GM18526 (cell line): ENCODE results near the gene TSPOAP1.

Experiments
- POLR2A ChIP-seq: IDR thresholded peaks from 3 replicates; pipeline ENCODE4 v1.6.1; 2011; ENCODE audit not compliant: insufficient read length; ENCODE audit errors: extremely low read depth

Gene TSPOAP1

GRCh38 chr17:58318627-58319172 lies 9.9 kb downstream of the TSPOAP1 start:
- no peak for TF ChIP-seq POLR2A

- no peak for TF ChIP-seq POLR2A
Measured at GRCh38 chr17:58318065-58318481, 10.5 kb downstream of the TSPOAP1 start.

DNA sequence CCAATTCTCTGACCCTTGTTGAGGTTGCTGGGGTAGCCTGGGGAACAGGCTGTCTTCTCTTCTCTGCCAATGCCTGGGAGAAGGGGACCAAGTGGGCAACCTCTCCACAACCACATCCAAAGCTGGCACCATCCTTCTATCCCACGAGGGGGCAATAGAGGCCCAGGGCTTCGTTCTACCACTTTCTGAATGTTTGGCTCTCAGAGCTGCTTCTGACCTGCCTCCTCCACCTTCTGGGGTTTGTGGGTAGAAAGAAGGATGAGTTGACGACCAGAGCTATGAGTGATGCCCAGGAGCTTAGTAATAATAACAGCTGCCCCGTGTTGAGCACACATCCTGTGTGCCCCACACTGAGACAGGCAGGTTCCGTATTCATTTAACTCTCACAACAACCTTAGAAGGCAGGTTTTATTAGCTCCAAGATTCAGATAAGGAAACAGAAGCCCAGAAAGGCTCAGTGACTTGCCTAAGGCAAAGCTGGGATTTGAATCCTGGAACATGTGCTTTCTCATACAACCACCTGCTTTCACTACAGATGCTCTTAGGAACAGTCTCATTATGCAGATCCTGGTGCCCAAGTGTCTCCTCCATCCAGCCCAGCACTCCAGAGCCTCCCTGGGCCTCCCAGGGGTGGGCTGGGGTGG lies 11.1 kb downstream of the TSPOAP1 start:
- TF ChIP-seq POLR2A, result no peak

DNA sequence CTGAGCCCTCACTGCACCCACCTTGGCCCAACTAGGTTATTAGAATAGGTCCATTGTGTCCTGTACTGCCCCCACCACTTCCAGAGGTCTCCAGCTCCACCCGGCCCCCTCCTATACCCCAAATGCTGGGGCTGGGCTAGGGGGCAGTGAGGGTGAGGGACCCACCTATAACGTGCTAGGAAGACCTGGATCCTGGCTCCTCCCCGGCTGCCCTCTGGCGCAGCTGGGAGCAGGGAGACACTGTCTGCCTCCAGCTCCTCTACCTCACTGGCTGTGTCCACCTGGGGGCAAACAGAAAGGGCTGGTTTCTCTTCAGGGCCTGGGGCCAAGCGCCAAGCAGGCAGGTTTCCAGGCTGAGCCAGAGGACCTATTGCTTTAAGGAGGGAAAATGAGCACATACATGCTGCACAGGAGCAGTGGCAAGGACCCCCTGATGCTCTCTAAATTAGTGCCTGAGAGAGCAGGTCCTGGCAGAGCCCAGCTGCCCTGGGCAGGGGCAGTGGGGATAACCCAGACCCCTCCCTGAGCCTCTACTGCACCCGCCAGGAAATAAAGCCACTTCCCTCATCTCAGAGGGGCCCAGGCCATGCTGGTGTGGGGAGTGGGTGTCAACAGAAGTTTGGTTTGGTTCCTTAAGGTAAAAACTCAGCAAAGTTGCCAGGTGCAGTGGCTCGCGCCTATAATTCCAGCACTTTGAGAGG lies 12.2 kb downstream of the TSPOAP1 start:
- TF ChIP-seq POLR2A, result no peak

- TF ChIP-seq POLR2A, result no peak
Measured at GRCh38 chr17:58315750-58316149, 12.8 kb downstream of the TSPOAP1 start.

GRCh38 chr17:58315281-58315711 lies 13.3 kb downstream of the TSPOAP1 start:
- no peak for TF ChIP-seq POLR2A

- TF ChIP-seq POLR2A, result no peak
Measured at GRCh38 chr17:58314706-58315015, 13.9 kb downstream of the TSPOAP1 start.

- no peak for TF ChIP-seq POLR2A
Measured at GRCh38 chr17:58313815-58314705, 14.5 kb downstream of the TSPOAP1 start.

DNA sequence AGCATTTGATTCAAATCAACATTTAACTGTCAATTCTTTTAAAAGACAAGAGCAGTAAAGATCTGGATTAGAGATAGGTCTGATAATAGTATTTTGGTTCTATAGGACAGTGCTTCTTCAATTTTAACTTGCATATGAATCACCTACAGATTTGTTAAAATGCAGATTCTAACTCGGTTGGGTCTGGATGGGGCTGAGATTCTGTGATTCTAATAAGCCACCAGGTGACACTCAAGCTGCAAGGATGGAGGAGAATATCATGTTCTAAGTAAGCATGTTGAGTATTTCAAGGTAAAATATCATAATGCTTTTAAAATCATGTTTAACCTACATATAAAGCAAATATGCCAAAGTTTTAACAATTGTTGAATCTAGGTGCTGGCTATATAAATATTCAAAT lies 15.8 kb downstream of the TSPOAP1 start:
- TF ChIP-seq POLR2A, result no peak

GRCh38 chr17:58312021-58312630 lies 16.5 kb downstream of the TSPOAP1 start:
- TF ChIP-seq POLR2A, result no peak

DNA sequence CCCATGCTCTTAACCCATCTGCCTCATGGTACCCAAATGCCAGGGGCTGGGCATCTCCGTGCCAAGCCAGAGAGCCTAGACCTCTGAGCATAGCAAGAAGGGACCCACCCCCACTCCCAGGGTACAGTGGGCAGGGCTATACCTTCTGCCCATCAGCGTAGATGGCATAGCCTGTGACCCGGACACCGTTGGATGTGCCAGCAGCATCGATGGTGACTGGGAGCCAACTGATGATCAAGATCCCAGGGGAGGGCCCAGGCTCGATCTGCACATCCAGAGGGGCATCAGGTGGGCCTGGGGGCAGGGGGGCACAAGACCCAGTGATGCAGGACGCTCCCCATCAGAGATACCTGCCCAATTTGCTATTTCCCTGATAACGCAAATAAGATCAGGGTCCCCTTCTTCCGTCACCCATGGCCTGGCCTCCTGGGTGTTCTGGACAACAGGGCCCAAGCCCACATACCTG lies 17.1 kb downstream of the TSPOAP1 start:
- no peak for TF ChIP-seq POLR2A

DNA sequence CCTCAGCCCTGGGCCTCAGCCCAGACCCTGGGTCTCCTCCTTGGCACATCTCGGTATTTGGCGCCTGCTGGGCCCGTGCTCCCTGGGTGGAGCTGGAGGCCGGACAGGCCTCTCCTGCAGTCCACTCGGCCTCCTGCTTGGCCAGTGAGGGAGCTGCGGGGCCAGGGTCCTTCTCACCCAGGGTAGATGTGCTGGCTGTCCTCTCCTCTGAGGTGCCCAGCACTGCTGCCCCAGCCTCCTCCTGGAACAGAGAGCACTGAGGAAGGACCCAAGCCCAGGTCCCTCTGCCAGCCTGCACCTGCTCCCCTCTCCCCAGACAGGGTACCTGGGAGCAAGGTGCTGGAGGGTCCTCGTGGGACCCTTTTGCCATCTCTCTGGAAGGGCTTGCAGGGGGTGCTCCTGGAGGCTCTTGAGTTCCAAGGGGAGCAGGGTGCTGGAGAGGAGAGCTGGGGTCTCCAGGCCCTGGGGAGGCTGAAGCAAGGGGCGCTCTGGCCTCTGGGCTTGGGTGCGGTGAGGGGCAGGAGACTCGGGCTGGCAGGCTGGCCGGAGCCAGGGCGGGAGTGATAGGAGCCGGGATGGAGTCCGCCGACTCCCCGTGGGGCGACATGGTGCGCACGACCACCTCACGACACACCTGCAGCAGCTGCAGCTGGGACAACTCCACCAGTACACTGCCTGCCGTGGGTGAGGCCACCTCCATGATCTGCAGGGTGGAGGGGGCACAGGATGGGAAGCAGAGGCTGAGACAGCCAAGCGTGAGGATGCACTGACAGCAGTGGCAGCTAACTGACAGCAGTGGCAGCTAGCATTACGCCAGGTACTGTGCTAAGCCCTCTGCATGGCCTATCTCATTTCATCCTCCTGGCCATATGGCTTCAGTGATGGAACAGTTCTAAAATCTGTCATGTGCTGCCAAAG lies 17.8 kb downstream of the TSPOAP1 start:
- TF ChIP-seq POLR2A, result no peak

DNA sequence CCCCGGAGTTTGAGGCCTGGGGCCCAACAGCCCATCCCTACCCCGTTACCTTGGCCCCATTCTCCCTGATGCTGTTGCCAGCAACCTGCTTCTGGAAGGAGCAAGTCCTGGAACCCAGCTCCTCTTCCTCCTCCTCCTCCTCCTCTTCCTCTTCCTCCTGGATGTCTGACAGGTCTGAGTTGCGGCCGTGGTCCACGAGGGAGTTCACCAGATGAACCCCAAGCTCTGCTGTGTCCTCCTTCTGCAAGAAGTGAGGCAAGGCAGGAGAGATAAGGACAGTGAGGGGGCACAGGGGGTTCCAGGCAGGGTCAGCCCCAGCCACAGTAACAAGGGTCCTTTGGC lies 18.7 kb downstream of the TSPOAP1 start:
- TF ChIP-seq POLR2A, result no peak
